Fibroblast of mammary gland (primary cell): ENCODE data around the gene NRP2.

Experiments used
- DNase-seq: peaks from one replicate; pipeline ENCODE4 v3.0.0-alpha.2; 2010; ENCODE audit warnings: low read depth
- H3K4me3 ChIP-seq: 2 replicates; pipeline ENCODE4 v1.5.1; 2011; ENCODE audit warnings: low read depth, mild to moderate bottlenecking, low read length, moderate library complexity; ENCODE audit not compliant: control insufficient read depth
- TF ChIP-seq, protein P1 (sequence below): conservative IDR thresholded peaks from 2 replicates; pipeline ENCODE4 v1.5.1; 2011; ENCODE audit warnings: low read depth, low read length, inconsistent platforms; ENCODE audit not compliant: control insufficient read depth, insufficient read depth

NRP2 gene

GRCh38 chr2:205642599-205643356 is 39.5 kb upstream of the NRP2 start:
- DNase-seq = no peak
- H3K4me3 ChIP-seq = no peak overlapping the region
- TF ChIP-seq, protein P1, sequence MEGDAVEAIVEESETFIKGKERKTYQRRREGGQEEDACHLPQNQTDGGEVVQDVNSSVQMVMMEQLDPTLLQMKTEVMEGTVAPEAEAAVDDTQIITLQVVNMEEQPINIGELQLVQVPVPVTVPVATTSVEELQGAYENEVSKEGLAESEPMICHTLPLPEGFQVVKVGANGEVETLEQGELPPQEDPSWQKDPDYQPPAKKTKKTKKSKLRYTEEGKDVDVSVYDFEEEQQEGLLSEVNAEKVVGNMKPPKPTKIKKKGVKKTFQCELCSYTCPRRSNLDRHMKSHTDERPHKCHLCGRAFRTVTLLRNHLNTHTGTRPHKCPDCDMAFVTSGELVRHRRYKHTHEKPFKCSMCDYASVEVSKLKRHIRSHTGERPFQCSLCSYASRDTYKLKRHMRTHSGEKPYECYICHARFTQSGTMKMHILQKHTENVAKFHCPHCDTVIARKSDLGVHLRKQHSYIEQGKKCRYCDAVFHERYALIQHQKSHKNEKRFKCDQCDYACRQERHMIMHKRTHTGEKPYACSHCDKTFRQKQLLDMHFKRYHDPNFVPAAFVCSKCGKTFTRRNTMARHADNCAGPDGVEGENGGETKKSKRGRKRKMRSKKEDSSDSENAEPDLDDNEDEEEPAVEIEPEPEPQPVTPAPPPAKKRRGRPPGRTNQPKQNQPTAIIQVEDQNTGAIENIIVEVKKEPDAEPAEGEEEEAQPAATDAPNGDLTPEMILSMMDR = no peak

DNA sequence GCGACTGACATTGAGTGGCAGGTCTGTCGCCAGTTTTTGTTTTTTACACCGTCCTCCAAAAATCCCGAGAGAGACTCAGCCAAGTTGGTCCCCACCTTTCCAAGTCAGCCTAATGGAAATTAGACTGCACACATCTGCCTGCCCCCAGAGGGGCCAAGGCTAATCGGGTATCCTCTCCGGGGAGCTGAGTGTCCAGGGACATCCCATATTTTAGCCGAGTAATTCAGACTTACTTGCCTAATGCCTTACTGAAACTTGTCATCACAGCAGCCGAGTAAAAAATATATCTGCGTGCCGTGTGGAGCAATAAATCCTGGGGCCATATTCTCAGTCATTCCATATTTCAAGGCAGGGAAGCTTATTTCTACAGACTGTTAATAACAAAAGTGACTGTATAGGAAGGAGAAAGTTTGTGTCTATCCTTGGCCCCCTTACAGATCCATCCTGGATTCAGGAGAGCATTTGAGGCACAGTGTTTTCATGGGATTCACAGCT is 38.9 kb upstream of the NRP2 start:
- DNase-seq = no peak
- H3K4me3 ChIP-seq = no peak overlapping the region
- TF ChIP-seq, protein P1 = no peak

- TF ChIP-seq, protein P1 = no peak
- H3K4me3 ChIP-seq = no peak overlapping the region
- peak; percentile 65 for DNase-seq
Observed at GRCh38 chr2:205644018-205644417, 38.3 kb upstream of the NRP2 start.

- TF ChIP-seq, protein P1 = no peak
- no peak overlapping the region for H3K4me3 ChIP-seq
- DNase-seq = no peak
Observed at GRCh38 chr2:205646680-205647079, 35.6 kb upstream of the NRP2 start.

DNA sequence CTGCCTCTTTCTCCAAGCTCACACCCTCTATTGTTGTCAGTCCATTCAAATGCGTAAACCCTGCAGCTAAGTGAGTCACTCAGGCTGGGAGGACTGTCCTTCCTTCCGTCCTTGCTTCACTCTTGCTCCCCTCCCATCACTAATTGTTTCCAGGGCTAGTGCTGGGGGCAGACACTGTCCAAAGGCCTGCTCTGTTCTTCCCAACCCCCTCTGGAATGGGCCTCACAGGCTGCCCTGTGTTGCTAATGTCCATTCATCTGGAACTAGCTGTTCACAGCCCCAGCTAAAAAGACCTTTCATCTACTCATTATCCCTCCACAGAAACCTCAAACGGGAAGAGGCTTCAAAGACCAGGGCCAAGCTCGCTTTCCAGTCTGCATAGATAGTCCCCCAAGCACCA is 31.9 kb upstream of the NRP2 start:
- TF ChIP-seq, protein P1 = no peak
- peak; percentile 95 for DNase-seq

DNA sequence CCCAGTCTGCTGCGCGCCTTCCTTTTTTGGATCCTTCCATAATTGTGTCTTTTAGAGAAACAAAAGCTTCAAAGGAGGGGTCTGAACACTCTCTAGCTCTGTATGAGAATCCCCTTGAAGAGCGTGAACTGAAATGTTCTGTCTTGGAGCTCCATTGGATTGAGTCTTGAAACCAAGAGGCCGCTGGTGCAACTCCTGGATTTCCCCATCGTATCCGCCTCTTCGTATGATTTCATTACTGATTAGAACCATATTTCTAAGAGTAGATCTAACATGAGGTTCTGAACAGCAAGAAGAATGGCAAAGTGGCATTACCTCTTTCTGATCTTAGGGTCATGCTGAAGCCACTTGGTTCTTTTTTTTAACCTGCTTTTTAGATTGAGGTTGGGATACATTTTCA is 31.4 kb upstream of the NRP2 start:
- DNase-seq = peak; percentile 39
- no peak overlapping the region for H3K4me3 ChIP-seq
- TF ChIP-seq, protein P1 = no peak

More for the DNA sequence above, 31.9 kb upstream of the NRP2 start:
- H3K4me3 ChIP-seq = no peak overlapping the region

DNA sequence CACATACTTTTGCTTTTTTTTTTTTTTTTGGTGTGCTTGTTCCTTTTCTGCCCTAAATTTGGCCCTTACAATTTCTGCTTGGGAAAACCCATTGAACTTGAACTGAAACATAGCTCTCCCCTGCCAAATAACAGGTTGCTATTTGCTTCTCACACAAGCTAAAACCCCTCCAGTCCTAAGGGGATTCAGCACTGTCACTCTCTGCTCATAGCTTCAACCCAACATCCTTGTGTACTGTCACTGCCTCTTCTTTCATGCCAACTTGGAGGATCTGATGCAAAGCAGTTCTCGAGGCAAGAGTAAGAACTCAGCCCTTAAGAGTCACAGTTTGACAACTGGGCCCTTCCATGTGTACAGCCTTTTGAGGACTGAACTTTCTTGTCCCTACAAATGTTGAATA is 30.6 kb upstream of the NRP2 start:
- TF ChIP-seq, protein P1 = no peak
- no peak for DNase-seq
- no peak overlapping the region for H3K4me3 ChIP-seq
